NCI-H1930 (cell line): ENCODE measurements around the gene MGLL.

Experiments
- DNase-seq, 2 experiments: peaks; one replicate each; lab custom pipeline; 2025; lab: John Stamatoyannopoulos, UW

Gene MGLL

GRCh38 chr3:127740136-127740915 lies 82.0 kb downstream of the MGLL start:
- no peak for DNase-seq

GRCh38 chr3:127739347-127740135 lies 82.8 kb downstream of the MGLL start:
- no peak for DNase-seq

DNA sequence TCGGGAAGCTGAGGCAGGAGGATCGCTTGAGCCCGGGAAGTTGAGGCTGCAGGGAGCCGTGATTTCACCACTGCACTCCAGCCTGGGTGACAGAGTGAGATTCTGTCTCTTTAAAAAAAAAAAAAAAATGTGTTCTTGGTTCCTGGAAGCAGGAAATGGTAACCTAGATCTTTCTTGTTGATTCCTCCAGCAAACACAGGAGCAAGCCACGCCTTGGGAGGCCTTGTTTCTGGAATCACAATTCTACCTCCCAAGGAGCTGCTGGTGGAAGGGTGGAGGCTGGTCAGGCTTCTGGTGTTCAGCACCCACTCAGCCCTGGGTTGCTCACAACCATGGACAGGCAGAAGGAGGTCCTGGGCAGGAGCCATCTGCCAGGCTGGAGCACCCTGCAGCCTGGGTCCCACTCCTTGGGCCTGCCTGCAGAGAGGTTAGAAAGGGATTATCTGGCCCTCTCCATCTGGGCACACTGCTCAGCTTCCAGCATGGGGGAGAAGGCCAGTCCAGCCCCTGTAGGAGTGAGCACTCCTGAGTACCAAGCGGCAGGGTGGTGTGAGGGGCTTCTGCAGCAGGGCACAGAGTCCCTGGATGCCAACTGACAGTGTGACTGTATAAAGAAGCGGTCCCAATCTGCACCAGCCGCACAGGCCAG lies 84.0 kb downstream of the MGLL start:
- DNase-seq: no peak

- DNase-seq: no peak
These were observed 85.3 kb downstream of the MGLL start for GRCh38 chr3:127736801-127737539.

DNA sequence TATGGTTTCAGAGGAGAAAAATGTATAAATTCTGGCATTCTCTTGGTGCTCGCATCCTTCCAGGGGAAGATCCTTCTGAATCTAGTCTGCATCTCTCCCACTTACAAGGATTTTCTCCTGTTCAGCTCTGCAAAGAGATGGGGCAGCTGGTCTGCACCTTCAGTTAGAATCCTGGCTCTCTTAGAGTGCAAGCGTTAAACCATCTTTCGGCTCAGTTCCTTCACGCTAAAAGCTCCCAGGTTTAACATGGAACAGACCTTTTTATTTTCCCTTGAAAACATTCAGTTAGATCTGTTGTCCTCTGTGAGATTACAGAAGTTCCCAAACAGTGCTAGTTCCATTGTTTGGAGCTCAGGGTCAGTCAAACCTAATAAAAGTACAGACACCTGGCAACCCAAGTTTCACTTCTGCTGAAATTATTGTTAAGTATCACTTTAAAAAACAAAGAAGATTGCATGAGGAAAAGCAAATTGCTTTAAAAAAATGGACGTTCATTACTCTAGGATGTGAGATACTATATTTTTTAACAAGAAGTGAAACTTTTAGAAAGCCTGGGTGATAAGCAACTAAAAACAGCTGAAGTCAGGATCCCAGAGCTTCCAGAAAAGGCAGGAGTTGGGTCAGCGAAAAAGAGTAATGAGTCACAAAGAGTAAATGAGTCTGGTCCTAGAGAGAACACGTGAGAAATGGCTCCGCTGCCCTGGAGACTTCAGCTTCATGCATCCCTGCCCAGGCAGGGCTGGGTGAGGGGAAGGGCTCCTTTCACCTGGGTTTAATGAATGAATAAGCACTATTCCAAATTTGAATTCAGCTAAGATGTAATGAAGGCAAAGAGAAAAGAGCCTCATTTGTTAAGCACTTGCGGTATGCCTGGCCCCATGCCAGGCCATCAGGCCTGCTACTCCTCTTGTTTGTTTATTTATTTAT lies 86.3 kb downstream of the MGLL start:
- DNase-seq: no peak

GRCh38 chr3:127734754-127735473 lies 87.4 kb downstream of the MGLL start:
- no peak for DNase-seq

GRCh38 chr3:127734181-127734720 lies 88.1 kb downstream of the MGLL start:
- DNase-seq: no peak

- DNase-seq: no peak
These were observed 88.5 kb downstream of the MGLL start for GRCh38 chr3:127733781-127734180.

DNA sequence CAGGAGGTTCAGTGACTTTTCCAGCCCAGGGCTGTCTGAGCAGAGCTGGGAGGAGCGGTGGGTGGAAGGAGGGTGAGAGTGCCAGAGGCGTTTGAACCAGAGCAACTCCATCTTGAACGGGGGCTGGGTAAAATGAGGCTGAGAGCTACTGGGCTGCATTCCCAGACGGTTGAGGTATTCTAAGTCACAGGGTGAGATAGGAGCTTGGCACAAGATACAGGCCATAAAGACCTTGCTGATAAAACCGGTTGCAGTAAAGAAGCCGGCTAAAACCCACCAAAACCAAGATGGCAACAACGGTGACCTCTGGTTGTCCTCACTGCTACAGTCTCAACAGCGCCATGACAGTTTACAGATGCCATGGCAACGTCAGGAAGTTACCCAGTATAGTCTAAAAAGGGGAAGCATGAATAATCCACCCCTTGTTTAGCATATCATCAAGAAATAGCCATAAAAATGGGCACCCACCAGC lies 89.4 kb downstream of the MGLL start:
- DNase-seq: no peak

DNA sequence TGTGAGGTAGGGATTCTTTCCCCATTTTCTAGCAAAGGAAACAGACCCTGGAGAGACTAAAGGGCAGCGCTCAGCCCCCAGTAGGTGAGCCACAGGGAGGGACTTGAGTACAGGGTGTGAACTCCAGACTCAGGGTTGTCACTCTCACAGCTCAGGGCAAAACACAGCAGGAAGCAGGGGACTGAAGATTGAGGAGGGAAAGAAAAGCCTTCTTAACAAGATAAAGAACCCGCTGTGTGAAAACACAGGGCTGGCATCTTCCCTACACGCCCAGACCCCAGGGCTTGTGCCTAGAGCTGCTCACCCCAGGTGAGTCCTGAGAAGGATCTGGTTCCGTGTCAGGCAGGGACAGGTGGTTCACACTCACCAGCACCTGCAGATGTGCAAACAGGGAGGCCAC lies 90.0 kb downstream of the MGLL start:
- DNase-seq: no peak

DNA sequence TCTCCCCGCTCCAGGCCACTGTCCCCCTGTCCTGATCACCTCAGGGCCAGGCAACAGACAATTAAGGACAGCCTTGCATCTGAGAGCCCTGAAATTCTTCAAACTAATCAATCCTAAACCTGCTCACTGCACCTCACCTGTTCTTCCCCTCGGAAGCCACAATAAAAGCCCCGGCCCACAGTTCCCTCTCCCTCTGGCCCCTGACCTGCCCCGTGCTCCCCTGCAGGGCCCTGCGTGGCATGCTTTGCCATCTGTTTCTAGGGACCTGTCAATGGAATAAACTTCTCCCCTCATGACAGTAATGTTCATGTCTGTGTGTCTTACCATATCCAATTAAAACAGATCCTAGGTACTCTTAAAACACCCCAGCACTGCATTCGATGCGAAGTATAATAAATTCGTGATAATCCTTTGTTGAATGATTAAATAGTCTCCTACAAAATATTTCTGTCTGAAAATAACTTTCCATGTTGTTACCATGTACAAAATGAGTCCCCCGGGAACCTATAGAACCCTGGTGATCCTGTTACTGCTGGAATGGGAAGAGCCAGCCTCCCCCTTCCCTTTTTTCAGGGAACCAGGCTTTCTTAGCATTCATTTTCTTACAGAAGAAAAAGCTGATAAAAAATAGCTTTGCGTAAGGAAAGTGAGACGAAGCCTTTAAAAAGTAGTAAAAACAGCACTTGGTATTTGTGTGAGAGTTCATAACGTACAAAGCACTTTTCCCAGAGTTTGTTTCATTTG lies 90.6 kb downstream of the MGLL start:
- DNase-seq: no peak

DNA sequence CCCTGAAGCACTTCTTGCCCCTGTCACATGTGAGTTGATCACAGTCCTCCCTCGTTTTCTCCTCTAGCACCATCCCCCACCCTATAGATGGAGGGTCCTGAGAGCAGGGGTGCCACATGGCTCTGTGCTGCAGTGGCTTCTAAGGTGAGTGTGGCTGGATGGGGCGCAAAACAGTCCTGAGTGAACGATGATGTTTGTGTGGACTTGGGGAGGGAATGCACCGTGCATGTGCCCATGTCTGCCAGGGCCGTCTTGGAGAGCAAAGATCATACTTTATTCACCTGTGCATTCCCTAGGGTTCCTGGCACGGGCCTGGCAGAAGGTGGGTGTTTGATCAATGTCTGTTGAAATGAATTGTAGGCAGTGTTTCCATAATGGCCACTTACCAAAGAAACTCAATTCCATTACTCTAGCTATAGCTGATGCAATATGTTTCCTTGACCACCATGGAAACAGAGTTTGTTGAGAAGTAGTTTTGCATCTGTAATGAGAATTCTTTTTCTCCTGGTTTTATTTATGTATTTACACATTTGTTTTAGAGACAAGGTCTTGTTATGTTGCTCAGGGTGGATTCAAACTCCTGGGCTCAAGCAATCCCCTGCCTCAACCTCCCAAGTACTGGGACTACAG lies 91.5 kb downstream of the MGLL start:
- no peak for DNase-seq

GRCh38 chr3:127730171-127730570 lies 92.1 kb downstream of the MGLL start:
- DNase-seq: no peak

- DNase-seq: no peak
These were observed 92.7 kb downstream of the MGLL start for GRCh38 chr3:127729556-127730056.

DNA sequence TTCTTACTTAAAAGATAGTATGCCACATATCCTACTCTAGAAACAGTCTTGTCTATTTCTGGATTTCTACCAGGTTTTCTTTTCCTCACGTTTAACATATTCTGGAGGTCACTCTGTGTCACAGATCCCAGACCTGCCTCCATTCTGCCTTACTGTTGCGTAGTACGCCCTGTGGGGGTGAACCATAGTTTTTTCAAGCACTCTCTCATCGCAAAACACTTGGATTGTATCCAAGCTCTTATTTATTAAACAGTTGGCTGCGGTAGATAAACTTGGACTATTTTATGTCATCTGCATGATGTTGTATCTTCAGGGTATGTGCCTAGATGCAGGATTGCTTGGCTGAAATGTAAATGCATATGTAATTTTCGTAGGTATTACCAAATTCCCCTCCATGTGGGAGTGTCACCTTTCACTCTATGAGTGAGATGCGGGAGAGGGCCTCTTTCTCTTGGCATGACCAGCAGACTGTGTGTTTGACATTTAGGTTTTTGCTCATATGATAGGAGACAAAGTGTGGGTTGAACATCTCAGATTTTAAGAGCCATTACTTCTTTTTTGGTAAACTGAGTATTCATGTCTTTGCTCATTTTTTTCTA lies 93.8 kb downstream of the MGLL start:
- no peak for DNase-seq

DNA sequence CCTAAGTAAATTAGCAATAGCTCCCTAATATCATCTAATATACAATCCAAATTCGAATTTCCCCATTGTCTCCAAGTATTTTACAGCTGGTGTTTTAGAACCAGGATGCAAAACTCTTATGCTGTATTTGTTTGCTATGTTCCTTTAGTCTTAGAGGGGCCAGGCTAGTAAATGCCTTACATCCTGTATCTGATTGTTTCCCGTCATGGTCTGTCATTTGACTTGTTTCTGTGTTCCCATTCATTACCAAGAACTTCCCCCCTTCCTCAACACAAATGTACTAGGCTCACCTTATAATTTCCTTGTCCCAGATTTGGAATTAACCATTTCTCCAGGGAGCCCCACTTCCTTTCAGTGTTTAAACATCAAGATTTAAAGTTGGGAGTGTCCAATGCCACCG lies 95.4 kb downstream of the MGLL start:
- no peak for DNase-seq

DNA sequence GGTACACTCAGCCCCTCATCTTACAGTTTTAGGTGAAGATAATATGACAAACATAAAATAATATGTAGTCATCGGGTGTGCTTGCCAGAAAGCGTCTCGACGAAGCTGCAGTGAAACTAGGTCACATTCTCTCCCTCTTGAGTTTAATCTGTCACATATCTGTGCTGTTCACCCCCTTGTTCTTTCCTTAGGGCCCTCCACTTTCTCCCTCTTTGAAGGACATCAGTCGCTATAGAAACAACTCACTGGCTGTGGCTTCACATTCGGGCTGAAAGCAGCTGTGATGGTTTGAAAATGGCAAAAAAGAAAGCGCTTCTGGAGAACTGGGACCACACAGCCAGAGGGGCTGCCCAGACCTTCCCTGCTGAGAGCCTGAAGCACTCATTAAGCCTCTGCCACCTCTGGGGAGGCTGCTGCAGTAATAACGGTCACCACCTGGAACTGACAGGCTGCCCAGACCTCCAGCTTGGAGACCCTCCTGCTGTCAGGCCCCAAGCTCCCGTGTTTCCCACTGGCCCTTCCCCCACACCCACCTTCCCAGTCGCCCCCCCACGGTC lies 99.2 kb downstream of the MGLL start:
- no peak for DNase-seq
